ENCODE measurements around the gene SCYGR1.

SCYGR1 gene

GRCh38 chr2:227348324-227348723, 39.4 kb downstream of the SCYGR1 start:
- CTCF ChIA-PET, result interaction anchor here (1.1 kb wide), 2 partner anchors 11 to 418 kb away, joined by 3 to 4 read pairs; no protein-coding TSS in a partner anchor
- TF ChIP-seq CTCF (IDR thresholded peaks at IDR 0.05; ENCODE audit: insufficient read depth, low read length, missing control alignments), result no peak
- no peak overlapping the region for H3K4me3 ChIP-seq (ENCODE audit: low read depth, low read length)
- POLR2A ChIA-PET, result interaction anchor here (0.6 kb wide), 1 partner anchor 9 kb away, joined by 3 read pairs; no protein-coding TSS in a partner anchor
- DNase-seq (ENCODE audit: low read depth, low spot score), result no peak

GRCh38 chr2:227347117-227347516, 40.6 kb downstream of the SCYGR1 start:
- POLR2A ChIA-PET, result interaction anchor here (0.7 kb wide), 1 partner anchor 100 kb away, joined by 3 read pairs; no protein-coding TSS in a partner anchor
- DNase-seq (ENCODE audit: low read depth, low spot score), result no peak
- no peak overlapping the region for H3K4me3 ChIP-seq (ENCODE audit: low read depth, low read length)
- CTCF ChIA-PET, result no interaction called here
- no peak for TF ChIP-seq CTCF (IDR thresholded peaks at IDR 0.05; ENCODE audit: insufficient read depth, low read length, missing control alignments)

GRCh38 chr2:227344231-227344630, 43.5 kb downstream of the SCYGR1 start:
- no peak for TF ChIP-seq CTCF (IDR thresholded peaks at IDR 0.05; ENCODE audit: insufficient read depth, low read length, missing control alignments)
- no peak for DNase-seq (ENCODE audit: low read depth, low spot score)
- CTCF ChIA-PET, result no interaction called here
- POLR2A ChIA-PET, result no interaction called here
- no peak overlapping the region for H3K4me3 ChIP-seq (ENCODE audit: low read depth, low read length)

GRCh38 chr2:227341553-227341952, 46.2 kb downstream of the SCYGR1 start:
- DNase-seq (ENCODE audit: low read depth, low spot score), result no peak
- TF ChIP-seq CTCF (IDR thresholded peaks at IDR 0.05; ENCODE audit: insufficient read depth, low read length, missing control alignments), result no peak
- H3K4me3 ChIP-seq (ENCODE audit: low read depth, low read length), result no peak overlapping the region
- POLR2A ChIA-PET, result no interaction called here
- CTCF ChIA-PET, result no interaction called here

- POLR2A ChIA-PET, result interaction anchor here (0.6 kb wide), 1 partner anchor 9 kb away, joined by 3 read pairs; no protein-coding TSS in a partner anchor
- no peak overlapping the region for H3K4me3 ChIP-seq (ENCODE audit: low read depth, low read length)
- CTCF ChIA-PET, result interaction anchor here (1.5 kb wide), 2 partner anchors 10 to 66 kb away, joined by 4 read pairs; no protein-coding TSS in a partner anchor
- no peak for TF ChIP-seq CTCF (IDR thresholded peaks at IDR 0.05; ENCODE audit: insufficient read depth, low read length, missing control alignments)
- no peak for DNase-seq (ENCODE audit: low read depth, low spot score)
Observed at GRCh38 chr2:227340106-227340505, 47.6 kb downstream of the SCYGR1 start.

- ChIA-PET POLR2A (no interaction called here), CTCF (interaction anchor here (1.5 kb wide), 2 partner anchors 11 to 67 kb away, joined by 4 read pairs; no protein-coding TSS in a partner anchor)
- TF ChIP-seq CTCF (IDR thresholded peaks at IDR 0.05; ENCODE audit: insufficient read depth, low read length, missing control alignments), result no peak
- no peak overlapping the region for H3K4me3 ChIP-seq (ENCODE audit: low read depth, low read length)
- no peak for DNase-seq (ENCODE audit: low read depth, low spot score)
Observed at GRCh38 chr2:227339098-227339599, 48.6 kb downstream of the SCYGR1 start.
